H1 (cell line): Measurements from ENCODE around the gene CDR2L. TPM values are rescaled to one million over a fixed set of nuclear protein-coding genes. Genes with fewer than 3 reads are reported as not detected.

ENCODE experiments used
- CHD7 ChIP-seq: fragments of 300-600 bp; sonication (generic); IDR thresholded peaks from 2 replicates; pipeline ENCODE4 v1.7.1; 2012; ENCODE audit warnings: low read length, moderate library complexity, mild to moderate bottlenecking, inconsistent platforms; ENCODE audit not compliant: insufficient replicate concordance
- CTCF ChIP-seq, 3 experiments: IDR thresholded peaks; 1 replicate in 2 of 3; 2 replicates in 1 of 3; pipeline versions ENCODE4 v1.5.1 to v1.6.1; 2011; ENCODE audit warnings: low read length in 3 of 3, mild to moderate bottlenecking in 3 of 3, inconsistent platforms in 2 of 3, low read depth in 1 of 3, moderate library complexity in 1 of 3; ENCODE audit not compliant: insufficient read depth in 1 of 3; ENCODE audit errors: control extremely low read depth in 1 of 3
- FOSL1 ChIP-seq: IDR thresholded peaks from 2 replicates; pipeline ENCODE4 v1.6.1; 2011; ENCODE audit warnings: mild to moderate bottlenecking, low read depth, low read length, moderate library complexity; ENCODE audit not compliant: insufficient read depth
- JUN ChIP-seq: IDR thresholded peaks from 2 replicates; pipeline ENCODE4 v1.6.1; 2011; ENCODE audit warnings: low read depth, mild to moderate bottlenecking, improper control_type of control experiment, low read length
- SIX5 ChIP-seq: IDR thresholded peaks from 2 replicates; pipeline ENCODE4 v1.6.1; 2011; ENCODE audit warnings: mild to moderate bottlenecking, low read depth, low read length
- TAF1 ChIP-seq: IDR thresholded peaks from 2 replicates; pipeline ENCODE4 v1.6.1; 2011; ENCODE audit warnings: mild to moderate bottlenecking, low read depth, low read length
- polyA plus RNA-seq, 7 experiments: library from polyadenylated mRNA; depleted of rRNA in 3 of 7; stranded (reverse) in 5 of 7; unstranded in 2 of 7; fragments of >200 nt in 5 of 7; fragments of 200-250 nt in 2 of 7; gene quantifications; 1 replicate in 5 of 7; 2 replicates in 1 of 7; 4 replicates in 1 of 7; pipeline versions ENCODE4 v1.2.1 to v1.2.3, GENCODE V29; 2011 to 2013; ENCODE audit warnings: missing spikeins in 2 of 7, mixed read lengths in 2 of 7
- total RNA-seq: library from RNA; stranded (reverse); fragmentation: NEBNext Ultra II Directional; extraction: Animal tissue kit (Norgen Biotek cat#: 25700); gene quantifications from 2 replicates; pipeline ENCODE4 v1.2.1, GENCODE V29; 2021

CDR2L gene
- total and polyA plus RNA-seq, 2 of the 8 experiments (the other 6 are each of a cell fraction or from before 2014, with no cell fraction given): 20.4 to 38.1 TPM

GRCh38 chr17:74951065-74951464 lies 36.4 kb upstream of the CDR2L start (continued):
- TF ChIP-seq CHD7: no peak
- no peak for TF ChIP-seq FOSL1
- no peak for TF ChIP-seq JUN
- TF ChIP-seq SIX5: no peak
- no peak for TF ChIP-seq TAF1
- TF ChIP-seq CTCF (IDR thresholded peaks at IDR 0.05; ENCODE audit: control extremely low read depth in 1 of 3, insufficient read depth in 1 of 3, low read depth in 1 of 3, low read length in 3 of 3): no peak
